GM23248 (cell line): ENCODE measurements around the gene MUC12.

Experiments
- EZH2 ChIP-seq: fragments of 200-600 bp; sonication (generic); IDR thresholded peaks from 2 replicates; pipeline ENCODE4 v1.6.1; 2018; ENCODE audit warnings: antibody characterized with exemption, mild to moderate bottlenecking; ENCODE audit not compliant: insufficient read depth, poor library complexity, severe bottlenecking
- EZH2phosphoT487 ChIP-seq: fragments of 200-600 bp; sonication (generic); IDR thresholded peaks from 2 replicates; pipeline ENCODE4 v1.6.1; 2018; ENCODE audit warnings: antibody characterized with exemption, moderate library complexity, mild to moderate bottlenecking, low read depth; ENCODE audit not compliant: insufficient read depth

- TF ChIP-seq EZH2, result no peak
- no peak for TF ChIP-seq EZH2phosphoT487
Measured at GRCh38 chr7:100929808-100930174, 39.6 kb upstream of the MUC12 start.
